GM12801 (cell line): Measurements from ENCODE around the gene MYO1D.

ENCODE experiments used
- CTCF ChIP-seq: IDR thresholded peaks from one replicate; pipeline ENCODE4 v1.5.1; 2011; ENCODE audit warnings: control low read depth; ENCODE audit not compliant: insufficient read length; ENCODE audit errors: extremely low read depth

The MYO1D gene

GRCh38 chr17:32569171-32570080 is 307.5 kb downstream of the MYO1D start:
- TF ChIP-seq CTCF = no peak

GRCh38 chr17:32568705-32569104 is 308.2 kb downstream of the MYO1D start:
- no peak for TF ChIP-seq CTCF

- TF ChIP-seq CTCF = no peak
Measured at GRCh38 chr17:32567511-32567910, 309.4 kb downstream of the MYO1D start.

- TF ChIP-seq CTCF = no peak
Measured at GRCh38 chr17:32567086-32567485, 309.8 kb downstream of the MYO1D start.

GRCh38 chr17:32566303-32566702 is 310.6 kb downstream of the MYO1D start:
- TF ChIP-seq CTCF = no peak

GRCh38 chr17:32565401-32565800 is 311.5 kb downstream of the MYO1D start:
- no peak for TF ChIP-seq CTCF

GRCh38 chr17:32564325-32564724 is 312.6 kb downstream of the MYO1D start:
- no peak for TF ChIP-seq CTCF
